ENCODE data around the gene WT1. TPM values are rescaled to one million over a fixed set of nuclear protein-coding genes. Genes with fewer than 3 reads are reported as not detected.

Gene WT1
- total and polyA plus RNA-seq, 2 of the 8 experiments (the other 6 are each of a cell fraction or from before 2014, with no cell fraction given) = 0.05 to 0.17 TPM

DNA sequence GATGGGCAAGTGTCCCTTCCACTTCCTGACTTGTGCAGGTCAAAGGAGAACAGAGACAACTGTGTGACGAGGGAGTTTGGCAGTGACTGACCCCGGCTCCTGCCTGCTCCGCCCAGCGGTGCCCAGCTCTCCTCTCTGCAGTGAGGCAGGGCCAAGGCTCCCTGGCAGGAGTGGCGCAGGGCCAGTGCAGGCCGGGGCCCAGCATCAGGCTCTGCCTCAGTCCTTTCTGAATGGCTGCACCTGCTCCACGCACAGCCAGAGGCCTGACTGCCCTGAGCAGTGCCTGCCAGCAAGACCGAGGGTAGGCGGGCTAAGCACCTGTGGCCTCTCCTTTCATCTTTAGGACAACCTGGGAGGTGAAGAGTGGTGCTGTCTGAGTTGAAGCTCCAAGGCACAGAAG is 54.2 kb downstream of the WT1 start:
- no peak overlapping the region for H2BK12ac ChIP-seq (ENCODE audit: low read depth, low read length)
- no peak overlapping the region for H2AFZ ChIP-seq (ENCODE audit: low read length)
- H3K4me2 ChIP-seq (ENCODE audit: insufficient read depth in 1 of 2, low read depth in 2 of 2, low read length in 2 of 2) = no peak overlapping the region
- no peaks in the 10 kb centered on the region for H3K9me3 ChIP-seq (ENCODE audit: insufficient read depth in 2 of 2, low read depth in 1 of 2, low read length in 1 of 2)
- peaks cover 0 to 1% (median 0%) of the 10 kb centered on the region in 4 experiments; a peak in 1 of 7 replicates for H3K4me1 ChIP-seq (replicated peaks in 1 of 4; ENCODE audit: control insufficient read depth in 3 of 4, insufficient read depth in 4 of 4, low read length in 3 of 4)
- H4K5ac ChIP-seq (ENCODE audit: insufficient read length, low read depth, low read length) = no peak overlapping the region
- H3K9ac ChIP-seq (replicated peaks in 1 of 4; ENCODE audit: extremely low read depth in 1 of 4, low read depth in 3 of 4, low read length in 3 of 4) = no peak overlapping the region
- no peak overlapping the region for H3K18ac ChIP-seq (ENCODE audit: extremely low read depth, low read length)
- no peak for DNase-seq (ENCODE audit: low read depth in 1 of 2, low spot score in 2 of 2)
- no peak overlapping the region for H2BK15ac ChIP-seq (ENCODE audit: low read length)
- H4K20me1 ChIP-seq (replicated peaks in 1 of 2; ENCODE audit: control insufficient read depth in 1 of 2, insufficient read depth in 2 of 2, low read length in 2 of 2) = no peaks in the 10 kb centered on the region
- ChIA-PET POLR2A (ENCODE audit: partially characterized antibody) (no interaction called here), CTCF (ENCODE audit: partially characterized antibody) (no interaction called here)
- no peak overlapping the region for H4K8ac ChIP-seq (ENCODE audit: extremely low read depth, insufficient read depth, low read length)
- H3K27ac ChIP-seq (ENCODE audit: low read depth, low read length) = no peak overlapping the region
- no peak overlapping the region for H2BK120ac ChIP-seq (replicated peaks; ENCODE audit: low read depth, low read length)
- no peak overlapping the region for H2BK5ac ChIP-seq (ENCODE audit: low read depth, low read length)
- H3K56ac ChIP-seq (replicated peaks; ENCODE audit: insufficient read length, low read depth, low read length) = no peak overlapping the region
- H3K23me2 ChIP-seq (ENCODE audit: low read depth, low read length) = no peaks in the 10 kb centered on the region
- no peak overlapping the region for H2AK5ac ChIP-seq (ENCODE audit: low read depth, low read length)
- WGBS, 2 experiments (ENCODE audit: extremely low coverage in 1 of 2, insufficient coverage in 1 of 2, insufficient read length in 1 of 2, insufficient replicate concordance in 2 of 2, low coverage in 1 of 2, low lambda C conversion rate in 2 of 2, missing lambda C conversion rate in 1 of 2) = 86% methylated on average over 9 of the region's 9 CpGs; no CpG with 5 or more reads in 1 of the 2 experiments
- H3K4ac ChIP-seq (replicated peaks; ENCODE audit: insufficient read length, low read depth, low read length) = no peak overlapping the region
- H3K36me3 ChIP-seq (ENCODE audit: control insufficient read depth in 2 of 4, insufficient read depth in 4 of 4, low read length in 3 of 4) = no peaks in the 10 kb centered on the region
- H3K27me3 ChIP-seq (replicated peaks in 1 of 4; ENCODE audit: control insufficient read depth in 3 of 4, extremely low read depth in 1 of 4, insufficient read depth in 3 of 4, low read length in 3 of 4) = no peaks in the 10 kb centered on the region; a peak in 1 of 7 replicates
- TF ChIP-seq RAD21 (IDR thresholded peaks at IDR 0.05 in 1 of 2, conservative IDR thresholded peaks at IDR 0.05 in 1 of 2; ENCODE audit: low read depth in 2 of 2, low read length in 2 of 2) (no peak), GABPA (IDR thresholded peaks at IDR 0.05; ENCODE audit: borderline replicate concordance, insufficient read depth, low read length) (no peak), POU5F1 (IDR thresholded peaks at IDR 0.05; ENCODE audit: low read depth, low read length) (no peak), TAF1 (IDR thresholded peaks at IDR 0.05; ENCODE audit: low read depth, low read length) (no peak)
- TF ChIP-seq, protein P1, sequence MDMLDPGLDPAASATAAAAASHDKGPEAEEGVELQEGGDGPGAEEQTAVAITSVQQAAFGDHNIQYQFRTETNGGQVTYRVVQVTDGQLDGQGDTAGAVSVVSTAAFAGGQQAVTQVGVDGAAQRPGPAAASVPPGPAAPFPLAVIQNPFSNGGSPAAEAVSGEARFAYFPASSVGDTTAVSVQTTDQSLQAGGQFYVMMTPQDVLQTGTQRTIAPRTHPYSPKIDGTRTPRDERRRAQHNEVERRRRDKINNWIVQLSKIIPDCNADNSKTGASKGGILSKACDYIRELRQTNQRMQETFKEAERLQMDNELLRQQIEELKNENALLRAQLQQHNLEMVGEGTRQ (IDR thresholded peaks at IDR 0.05; ENCODE audit: low read length) = no peak
- no peaks in the 10 kb centered on the region for H3K79me1 ChIP-seq (ENCODE audit: low read depth, low read length)
- H3K79me2 ChIP-seq (ENCODE audit: control insufficient read depth in 1 of 2, insufficient read depth in 2 of 2, low read length in 2 of 2) = no peaks in the 10 kb centered on the region
- H2BK20ac ChIP-seq (ENCODE audit: low read length) = no peak overlapping the region
- H3K23ac ChIP-seq (ENCODE audit: insufficient read length) = no peak overlapping the region
- no peak for FAIRE-seq
- H3K14ac ChIP-seq (ENCODE audit: insufficient read length) = no peak overlapping the region
- no peak overlapping the region for H3K4me3 ChIP-seq (ENCODE audit: extremely low read depth in 1 of 4, insufficient read depth in 2 of 4, low read depth in 3 of 4, low read length in 4 of 4)
- H4K91ac ChIP-seq (replicated peaks; ENCODE audit: insufficient read length, low read length) = no peak overlapping the region

Data from H1 (cell line).